Stimulated activated CD4-positive, alpha-beta T cell treated with anti-CD3 and anti-CD28 coated beads, TNF-alpha, amount 100 ng/mL, for 24 hours (primary cell): ENCODE data around the gene SPCS3.
"Not testable (repeated sequence)": the region's sequence is repeated elsewhere in the genome, so short reads cannot be mapped to it uniquely, and the experiment has no call there.

Experiments
- DNase-seq, 3 experiments: peaks; one replicate each; pipeline ENCODE4 v3.0.0-alpha.2; 2020; ENCODE audit warnings: low read depth in 3 of 3

SPCS3 gene

GRCh38 chr4:176346836-176347235, 27.1 kb downstream of the SPCS3 start:
- not testable (repeated sequence) for DNase-seq

GRCh38 chr4:176350671-176351070, 30.9 kb downstream of the SPCS3 start:
- DNase-seq, result no peak

GRCh38 chr4:176354884-176355283, 35.1 kb downstream of the SPCS3 start:
- no peak for DNase-seq

- no peak for DNase-seq
Measured at GRCh38 chr4:176357359-176358082, 37.8 kb downstream of the SPCS3 start.

GRCh38 chr4:176358083-176358469, 38.3 kb downstream of the SPCS3 start:
- DNase-seq, result no peak

GRCh38 chr4:176359590-176359989, 39.8 kb downstream of the SPCS3 start:
- DNase-seq, result no peak

GRCh38 chr4:176360446-176360845, 40.7 kb downstream of the SPCS3 start:
- DNase-seq, result no peak

- DNase-seq, result no peak
Measured at GRCh38 chr4:176363072-176363471, 43.3 kb downstream of the SPCS3 start.

- DNase-seq, result no peak
Measured at GRCh38 chr4:176367771-176368465, 48.2 kb downstream of the SPCS3 start.

GRCh38 chr4:176376032-176376614, 56.4 kb downstream of the SPCS3 start:
- DNase-seq, result no peak

GRCh38 chr4:176377780-176378179, 58.0 kb downstream of the SPCS3 start:
- DNase-seq, result no peak

GRCh38 chr4:176380352-176381157, 60.8 kb downstream of the SPCS3 start:
- no peak for DNase-seq
